Left renal cortex interstitium (tissue), 4 donors: Measurements from ENCODE around the gene SCGB1D1. TPM values are rescaled to one million over a fixed set of nuclear protein-coding genes. Genes with fewer than 3 reads are reported as not detected.

Source experiments
- DNase-seq, 4 donors: peaks; one replicate each; pipeline ENCODE4 v3.0.0-alpha.2; 2013; ENCODE audit warnings: low read depth in 4 of 4, low spot score in 2 of 4, missing footprints in 1 of 4
- polyA plus RNA-seq, 4 donors: library from polyadenylated mRNA; unstranded; fragments of 120-200 nt; gene quantifications; one replicate each; pipeline ENCODE4 v1.2.1, GENCODE V29; 2013; ENCODE audit not compliant: insufficient read length in 4 of 4

Gene SCGB1D1, protein sequence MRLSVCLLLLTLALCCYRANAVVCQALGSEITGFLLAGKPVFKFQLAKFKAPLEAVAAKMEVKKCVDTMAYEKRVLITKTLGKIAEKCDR
- polyA plus RNA-seq, result not detected

DNA sequence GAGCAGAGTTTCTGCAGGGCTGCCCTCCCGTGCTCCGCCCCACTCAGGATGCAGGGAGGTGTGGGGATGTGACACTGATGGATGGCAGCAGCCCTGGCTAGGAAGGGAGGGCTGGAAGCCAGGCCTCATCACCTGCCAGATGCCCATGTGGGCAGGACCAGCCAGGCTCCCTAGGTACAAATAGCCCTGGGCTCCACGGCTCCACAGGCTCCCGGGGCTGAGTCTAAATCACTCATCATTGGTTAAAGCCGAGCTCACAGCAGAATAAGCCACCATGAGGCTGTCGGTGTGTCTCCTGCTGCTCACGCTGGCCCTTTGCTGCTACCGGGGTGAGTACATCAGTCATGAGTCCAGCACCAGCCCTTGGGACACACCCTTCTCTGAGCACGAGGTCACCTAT lies at the start of gene SCGB1D1:
SCGB1D1 (plus strand) TSS at position 206 of the 400 bp plus-strand sequence; CDS start at position 275, 69 bp downstream.
- no peak for DNase-seq

DNA sequence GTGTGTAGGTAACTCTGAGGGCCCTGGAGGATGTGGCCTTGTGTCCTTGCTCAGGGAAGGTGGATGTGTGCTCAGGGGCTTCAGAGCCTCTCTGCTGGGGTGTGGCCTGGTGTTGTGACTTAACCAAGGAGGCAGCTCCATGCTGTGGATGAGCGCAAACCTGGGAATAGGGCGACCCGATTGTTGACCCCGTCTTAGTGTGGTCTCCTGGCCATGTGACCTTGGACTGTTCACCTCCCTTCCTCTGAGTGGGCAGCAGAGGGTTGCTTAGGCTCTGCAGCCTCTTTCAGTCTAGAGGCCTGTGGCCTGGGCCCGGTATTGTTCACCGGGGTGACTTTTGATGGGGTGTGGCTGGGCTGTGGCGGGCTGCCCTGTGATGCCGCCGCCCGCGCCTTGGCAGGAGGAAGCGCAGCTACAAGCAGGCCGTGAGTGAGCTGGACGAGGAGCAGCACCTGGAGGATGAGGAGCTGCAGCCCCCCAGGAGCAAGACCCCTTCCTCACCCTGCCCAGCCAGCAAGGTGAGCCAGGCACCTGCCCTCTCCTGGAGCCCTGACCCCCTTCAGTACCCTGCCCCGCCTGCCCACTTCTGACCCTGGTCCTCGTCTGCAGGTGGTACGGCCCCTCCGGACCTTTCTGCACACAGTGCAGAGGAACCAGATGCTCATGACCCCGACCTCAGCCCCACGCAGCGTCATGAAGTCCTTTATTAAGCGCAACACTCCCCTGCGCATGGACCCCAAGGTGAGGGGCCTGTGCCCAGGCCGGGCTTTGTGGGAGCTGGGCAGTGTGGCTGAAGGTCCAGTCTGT lies 49.5 kb upstream of the SCGB1D1 start:
- no peak for DNase-seq

DNA sequence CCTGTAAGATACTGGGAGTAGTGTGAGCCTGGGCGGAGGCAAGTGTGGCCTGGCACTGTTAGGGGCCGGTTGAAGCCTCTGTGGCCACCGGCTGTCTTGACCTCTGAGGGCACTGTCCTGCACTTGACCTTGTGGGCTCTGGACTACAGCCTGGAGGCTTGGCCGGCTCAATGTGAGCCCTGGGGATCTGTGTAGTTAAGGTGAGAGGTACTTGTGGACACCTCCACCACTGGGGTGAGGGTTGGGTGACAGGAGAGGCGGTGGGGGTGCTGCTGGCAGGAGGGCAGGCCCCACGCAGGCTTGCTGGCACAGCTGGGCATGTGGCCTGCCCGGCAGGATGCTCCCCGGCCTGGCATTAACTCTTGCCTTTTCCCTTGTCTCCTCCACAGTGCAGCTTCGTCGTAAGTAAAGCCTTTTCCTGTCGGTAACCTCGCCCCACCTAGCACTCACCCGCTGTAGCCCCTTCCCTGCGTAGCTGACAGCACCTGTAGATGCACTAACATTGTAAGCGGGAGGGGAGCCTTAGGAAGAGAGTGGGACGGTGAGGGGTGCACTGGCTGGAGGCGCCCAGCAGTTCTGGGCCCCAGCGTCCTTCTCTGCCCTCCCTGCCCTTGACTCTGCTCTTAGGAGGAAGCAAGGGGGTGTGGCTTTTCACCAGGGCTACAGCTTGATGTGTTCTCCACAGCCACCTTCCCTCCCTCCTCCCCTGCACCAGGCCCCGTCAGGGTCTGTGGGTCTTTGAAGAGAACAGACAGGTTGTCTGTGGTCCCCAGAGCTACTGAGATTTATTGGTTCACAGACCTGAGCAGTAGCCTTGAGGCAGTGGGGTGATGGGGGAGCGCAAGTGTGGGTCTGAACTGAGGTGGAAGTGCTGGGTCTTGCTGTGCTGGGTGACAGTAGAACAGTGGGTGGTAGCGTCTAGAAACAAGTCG lies 48.6 kb upstream of the SCGB1D1 start:
- no peak for DNase-seq

DNA sequence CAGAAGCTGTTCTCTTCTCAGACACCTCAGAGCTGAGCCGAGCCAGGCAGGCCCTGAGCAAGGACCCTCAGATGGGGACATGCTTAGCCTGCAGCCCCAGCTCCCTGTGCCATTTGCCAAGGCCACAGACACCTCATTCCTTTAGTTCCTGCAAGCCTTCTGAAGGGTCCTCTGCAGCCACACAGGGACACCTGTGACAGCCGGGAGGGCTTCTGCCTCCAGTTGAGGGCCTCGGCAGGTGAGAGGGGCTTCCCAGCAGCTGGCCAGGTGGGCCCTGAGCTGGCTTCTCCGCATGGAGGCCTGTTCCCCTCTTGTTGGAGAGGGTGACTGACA lies 48.0 kb upstream of the SCGB1D1 start:
- DNase-seq, result no peak

DNA sequence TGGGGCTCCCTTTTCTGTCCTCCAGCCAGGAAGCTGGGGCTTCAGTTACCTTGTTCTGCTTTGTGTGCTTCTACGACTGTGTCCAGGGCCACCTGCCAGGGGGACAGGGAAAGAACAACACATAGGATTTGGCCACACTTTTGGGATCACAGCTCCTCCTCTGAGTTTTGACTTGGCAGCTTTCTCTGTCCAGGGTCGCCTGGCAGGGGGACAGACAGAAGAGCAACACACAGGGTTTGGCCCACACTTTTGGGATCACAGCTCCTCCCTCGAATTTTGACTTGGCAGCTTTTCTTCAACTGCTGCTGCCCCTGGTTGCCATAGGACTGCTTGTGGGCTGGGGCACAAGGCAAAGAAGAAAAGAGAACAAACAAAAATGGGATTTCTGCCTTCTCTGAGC lies 47.1 kb upstream of the SCGB1D1 start:
- DNase-seq, result no peak

DNA sequence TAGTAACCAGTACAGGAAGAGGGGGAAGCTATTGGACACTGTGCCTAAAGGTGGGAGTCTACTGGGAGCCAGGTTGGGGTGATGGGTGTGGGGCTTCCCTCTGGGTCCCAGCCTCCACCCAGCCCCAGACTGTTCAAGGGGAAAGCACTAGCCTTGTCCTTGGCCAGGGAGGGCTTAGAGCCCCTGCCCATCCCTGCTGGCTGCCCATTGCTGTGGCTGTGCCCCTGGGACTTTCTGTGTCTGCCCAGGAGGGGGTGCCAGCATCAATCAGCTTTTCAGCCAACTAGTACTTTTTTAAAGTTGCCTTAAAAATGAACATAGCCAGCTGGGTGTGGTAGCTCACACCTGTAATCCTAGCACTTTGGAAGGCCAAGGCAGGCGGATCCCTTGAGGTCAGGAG lies 46.3 kb upstream of the SCGB1D1 start:
- DNase-seq, result no peak

DNA sequence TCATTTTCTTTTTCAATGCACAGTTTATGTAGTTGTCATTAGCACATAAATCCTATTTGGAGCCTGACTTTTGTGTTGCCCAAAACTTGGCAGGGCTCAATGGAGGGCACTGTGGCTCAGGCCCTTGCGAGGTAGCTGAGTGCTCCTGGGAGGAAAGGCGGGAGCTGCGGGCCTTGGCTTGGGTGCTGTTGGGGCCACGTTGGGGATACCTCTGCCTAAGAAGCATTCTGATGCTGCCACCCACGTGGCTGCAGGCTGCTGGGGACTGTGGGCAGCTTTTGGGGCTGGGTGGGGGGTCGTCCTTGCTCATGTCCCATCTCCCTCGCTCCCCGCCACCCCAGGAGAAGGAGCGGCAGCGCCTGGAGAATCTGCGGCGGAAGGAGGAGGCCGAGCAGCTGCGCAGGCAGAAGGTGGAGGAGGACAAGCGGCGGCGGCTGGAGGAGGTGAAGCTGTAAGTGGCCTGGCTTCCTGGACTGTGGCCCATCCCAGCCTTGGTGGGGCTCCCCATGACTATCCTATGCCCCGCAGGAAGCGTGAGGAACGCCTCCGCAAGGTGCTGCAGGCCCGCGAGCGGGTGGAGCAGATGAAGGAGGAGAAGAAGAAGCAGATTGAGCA lies 45.3 kb upstream of the SCGB1D1 start:
- DNase-seq, result no peak

DNA sequence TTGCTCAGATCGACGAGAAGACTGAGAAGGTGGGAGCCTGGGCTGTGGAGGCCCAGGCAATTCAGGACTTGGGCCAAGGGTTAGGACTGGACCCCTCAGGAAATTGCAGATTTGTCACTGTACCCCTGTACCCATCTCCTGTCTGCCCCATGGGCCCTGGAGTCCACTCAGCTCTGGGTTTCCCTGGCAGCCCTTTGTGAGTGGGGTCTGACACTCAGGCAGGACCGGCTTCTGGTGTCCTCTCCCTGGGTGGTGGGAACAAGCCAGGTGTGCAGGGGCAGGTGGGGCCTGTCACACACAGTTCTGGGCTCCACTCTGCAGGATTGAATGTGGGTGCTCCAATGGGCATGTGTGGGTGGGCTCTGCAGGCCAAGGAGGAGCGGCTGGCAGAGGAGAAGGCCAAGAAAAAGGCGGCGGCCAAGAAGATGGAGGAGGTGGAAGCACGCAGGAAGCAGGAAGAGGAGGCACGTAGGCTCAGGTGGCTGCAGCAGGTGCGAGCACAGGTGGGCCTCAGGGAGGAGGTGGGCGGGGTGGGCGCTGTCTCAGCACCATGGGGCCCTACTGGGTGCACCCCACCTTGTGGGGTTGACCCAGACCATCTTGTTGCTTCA lies 44.6 kb upstream of the SCGB1D1 start:
- no peak for DNase-seq

DNA sequence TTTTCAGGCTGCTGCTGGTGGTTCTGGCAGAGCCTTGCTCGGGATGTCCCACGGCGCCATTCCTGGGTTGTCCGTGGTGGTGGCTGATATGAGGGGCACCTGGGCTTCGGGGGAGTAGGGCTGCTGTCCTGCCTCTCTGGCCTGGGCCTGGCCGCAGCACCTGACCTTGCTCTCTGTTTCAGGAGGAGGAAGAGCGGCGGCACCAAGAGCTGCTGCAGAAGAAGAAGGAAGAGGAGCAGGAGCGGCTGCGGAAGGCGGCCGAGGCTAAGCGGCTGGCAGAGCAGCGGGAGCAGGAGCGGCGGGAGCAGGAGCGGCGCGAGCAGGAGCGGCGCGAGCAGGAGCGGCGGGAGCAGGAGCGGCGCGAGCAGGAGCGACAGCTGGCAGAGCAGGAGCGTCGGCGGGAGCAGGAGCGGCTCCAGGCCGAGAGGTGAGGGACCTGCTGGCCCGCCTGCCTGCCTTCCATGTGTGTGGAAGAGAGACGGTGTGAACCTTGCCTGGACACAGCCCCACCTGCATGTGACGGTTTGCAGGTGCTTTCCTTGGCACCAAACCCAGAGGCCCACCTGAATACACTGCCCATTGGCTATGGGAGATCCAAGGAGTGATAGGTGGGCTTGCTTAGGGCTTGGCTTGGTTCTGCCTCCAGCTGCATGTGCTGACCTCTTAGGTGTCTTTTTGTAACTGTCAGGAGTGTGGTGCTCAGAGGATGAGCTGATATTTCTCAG lies 43.4 kb upstream of the SCGB1D1 start:
- no peak for DNase-seq

DNA sequence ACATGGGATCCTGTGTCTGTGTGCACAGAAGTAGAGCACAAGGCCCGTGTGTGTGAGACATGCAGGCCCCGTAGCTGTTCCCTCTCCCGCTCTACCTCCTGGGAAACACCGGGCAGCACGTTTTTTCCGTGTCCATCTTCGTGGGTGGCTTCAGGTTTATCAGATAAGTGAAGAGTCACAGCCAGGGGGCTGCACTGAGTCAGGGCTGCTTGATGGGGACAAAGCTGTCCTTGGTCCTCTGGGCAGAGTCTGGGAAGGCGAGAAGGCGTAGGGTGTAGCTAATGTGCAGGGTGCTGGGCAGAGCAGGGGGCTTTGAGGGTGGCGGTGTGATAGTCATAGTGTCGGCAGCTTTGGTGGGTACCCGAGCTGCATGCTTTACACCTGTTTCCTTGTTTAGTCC lies 42.5 kb upstream of the SCGB1D1 start:
- no peak for DNase-seq

DNA sequence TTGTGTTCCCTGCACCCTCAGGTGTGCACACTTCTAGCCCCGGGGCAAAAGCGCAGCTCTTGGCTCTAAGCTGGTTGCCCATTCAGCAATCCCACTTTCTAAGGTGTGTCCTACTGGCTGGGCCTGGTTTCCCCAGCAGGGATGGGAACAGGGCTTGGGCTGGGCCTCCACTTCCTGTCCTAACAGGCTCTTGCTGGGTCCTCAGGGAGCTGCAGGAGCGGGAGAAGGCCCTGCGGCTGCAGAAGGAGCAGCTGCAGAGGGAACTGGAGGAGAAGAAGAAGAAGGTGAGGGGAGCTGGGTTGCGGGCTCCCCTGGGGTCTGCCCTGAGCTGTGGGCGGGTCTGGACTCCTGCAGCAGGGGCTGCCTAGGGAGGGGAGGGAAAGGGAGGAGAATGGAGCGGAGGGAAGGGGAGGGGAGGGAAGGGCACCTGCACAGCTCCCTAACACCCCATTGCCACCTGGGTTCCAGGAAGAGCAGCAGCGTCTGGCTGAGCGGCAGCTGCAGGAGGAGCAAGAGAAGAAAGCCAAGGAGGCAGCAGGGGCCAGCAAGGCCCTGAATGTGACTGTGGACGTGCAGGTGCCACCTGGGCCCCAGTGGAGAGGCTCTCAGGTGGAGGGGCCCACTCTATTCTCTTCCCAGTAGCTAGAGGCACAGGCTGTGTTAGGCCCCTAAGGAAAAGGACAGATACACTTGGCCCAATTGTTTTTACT lies 41.6 kb upstream of the SCGB1D1 start:
- DNase-seq, result no peak

DNA sequence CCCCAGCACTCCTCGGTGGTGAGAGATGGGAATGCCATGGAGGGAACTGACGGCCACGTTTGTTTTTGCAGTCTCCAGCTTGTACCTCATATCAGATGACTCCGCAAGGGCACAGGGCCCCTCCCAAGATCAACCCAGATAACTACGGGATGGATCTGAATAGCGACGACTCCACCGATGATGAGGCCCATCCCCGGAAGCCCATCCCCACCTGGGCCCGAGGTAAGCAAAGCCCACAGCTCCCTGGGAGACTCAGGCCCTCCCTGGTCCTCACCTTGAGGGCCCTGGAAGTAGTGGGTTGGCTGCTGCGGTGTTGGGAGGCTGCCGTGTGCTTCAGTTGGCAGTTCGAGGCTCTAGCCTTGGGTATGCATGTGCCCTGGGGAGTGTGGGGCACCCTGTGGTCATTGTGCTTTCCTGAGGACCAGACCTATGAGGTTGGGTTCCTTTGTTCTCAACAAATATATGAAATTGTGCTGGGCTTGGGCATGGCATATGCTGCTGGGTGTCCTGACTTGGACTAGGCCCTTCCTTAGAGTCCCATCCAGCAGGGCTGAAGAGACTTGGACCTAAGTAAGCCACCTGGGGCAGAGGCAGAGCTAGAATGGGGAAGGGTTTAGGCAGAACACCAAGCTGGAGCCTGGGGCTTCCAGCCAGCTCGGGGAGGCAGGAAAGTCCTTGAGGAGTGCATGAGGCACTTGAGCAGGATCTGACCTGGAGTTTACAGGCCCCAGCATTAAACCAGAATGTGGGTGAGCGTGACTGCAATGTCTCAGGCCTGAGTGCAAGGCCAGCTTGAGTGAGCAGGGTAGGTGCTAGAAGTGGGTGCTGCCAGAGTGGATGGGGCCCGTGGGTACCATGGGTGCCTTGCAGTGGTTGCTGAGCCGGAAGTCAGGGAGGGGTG lies 39.8 kb upstream of the SCGB1D1 start:
- no peak for DNase-seq

DNA sequence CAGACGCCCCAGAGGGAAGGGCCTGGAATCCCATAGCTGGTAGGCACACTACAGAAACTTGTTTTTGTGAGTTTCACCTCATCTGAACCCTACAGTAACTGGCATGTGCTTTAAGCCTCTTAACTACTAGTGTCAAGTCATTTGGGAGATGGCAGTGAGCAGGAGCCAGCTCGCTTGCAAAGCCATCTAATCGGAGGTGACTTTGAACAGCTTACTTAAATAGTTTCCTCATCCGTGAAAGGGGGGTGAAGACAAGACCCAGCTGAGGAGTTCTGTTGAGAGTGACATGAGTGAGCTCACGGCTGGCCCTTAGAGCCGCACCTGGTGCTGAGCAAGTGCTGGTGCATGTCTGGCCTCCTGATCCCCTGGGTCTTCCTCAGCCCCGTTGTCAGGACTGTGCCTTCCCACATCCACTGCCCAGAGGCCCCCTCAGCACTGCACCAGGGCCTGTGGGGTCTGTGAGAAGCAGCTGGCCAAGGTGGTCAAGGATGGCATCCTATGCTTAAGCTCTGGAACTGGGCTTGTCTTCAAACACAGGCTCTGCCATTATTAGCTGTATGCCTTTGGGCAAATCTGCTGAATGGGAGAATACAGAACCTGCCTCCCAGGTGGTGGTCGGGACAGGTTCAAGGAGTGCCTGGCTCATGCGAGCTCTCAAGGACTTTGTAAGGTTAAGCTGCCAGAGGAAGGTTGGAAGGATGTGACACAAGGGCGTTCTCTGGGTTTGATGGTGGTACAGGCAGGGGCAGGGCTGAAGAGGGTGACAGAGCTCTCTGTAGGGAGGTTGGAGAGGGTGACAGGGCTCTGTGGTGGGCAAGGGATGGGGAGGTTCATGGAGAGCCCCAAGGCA lies 38.9 kb upstream of the SCGB1D1 start:
- DNase-seq, result no peak

DNA sequence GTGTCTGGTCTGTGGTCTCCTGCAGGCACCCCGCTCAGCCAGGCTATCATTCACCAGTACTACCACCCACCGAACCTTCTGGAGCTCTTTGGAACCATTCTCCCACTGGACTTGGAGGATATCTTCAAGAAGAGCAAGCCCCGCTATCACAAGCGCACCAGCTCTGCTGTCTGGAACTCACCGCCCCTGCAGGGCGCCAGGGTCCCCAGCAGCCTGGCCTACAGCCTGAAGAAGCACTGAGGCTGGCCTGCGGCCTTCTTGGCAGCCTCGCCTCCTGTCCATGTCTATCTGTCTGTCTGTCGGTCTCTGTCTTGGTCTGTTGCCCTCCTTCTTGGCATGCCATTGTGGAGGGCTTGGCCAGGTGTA lies 38.3 kb upstream of the SCGB1D1 start:
- no peak for DNase-seq

DNA sequence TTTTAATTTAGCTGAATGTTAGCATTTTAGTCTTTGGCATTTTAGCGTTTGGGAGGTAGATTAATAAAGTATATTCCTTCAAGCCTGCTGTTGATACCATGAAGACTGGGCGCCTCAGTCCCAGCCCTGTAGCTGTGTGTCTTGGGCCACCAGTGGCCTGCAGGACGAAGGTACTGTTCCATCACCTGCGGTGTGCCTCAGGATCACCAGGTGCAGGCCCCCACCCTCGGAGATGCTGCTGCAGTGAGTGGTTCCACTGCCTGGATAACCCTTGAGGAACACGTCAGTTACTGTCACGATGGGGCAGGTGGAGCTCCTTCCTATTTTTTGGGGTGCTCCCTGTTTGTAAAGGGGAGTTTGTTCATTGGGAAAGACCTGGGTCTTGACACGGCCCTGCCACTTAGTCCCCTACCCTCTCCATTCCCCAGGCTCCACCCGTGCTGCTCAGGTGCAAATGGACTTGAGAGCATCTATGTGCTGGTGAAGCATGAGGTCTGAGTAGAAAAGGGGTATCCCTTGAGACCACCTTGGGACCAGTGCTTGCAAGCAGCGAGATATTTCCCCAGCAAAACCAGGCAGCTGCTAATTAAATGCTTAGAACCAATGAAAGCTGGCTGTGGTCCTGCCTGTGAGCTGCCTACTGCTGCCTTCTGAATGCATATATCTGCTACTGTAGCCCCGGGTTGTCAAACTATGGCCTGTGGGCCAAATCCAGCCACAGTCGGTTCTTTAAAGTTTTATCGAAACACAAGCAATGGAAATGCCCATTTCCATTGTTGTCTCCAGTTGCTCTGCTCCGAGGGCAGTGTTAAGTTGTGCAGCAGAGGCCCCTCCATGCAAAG lies 37.5 kb upstream of the SCGB1D1 start:
- no peak for DNase-seq

DNA sequence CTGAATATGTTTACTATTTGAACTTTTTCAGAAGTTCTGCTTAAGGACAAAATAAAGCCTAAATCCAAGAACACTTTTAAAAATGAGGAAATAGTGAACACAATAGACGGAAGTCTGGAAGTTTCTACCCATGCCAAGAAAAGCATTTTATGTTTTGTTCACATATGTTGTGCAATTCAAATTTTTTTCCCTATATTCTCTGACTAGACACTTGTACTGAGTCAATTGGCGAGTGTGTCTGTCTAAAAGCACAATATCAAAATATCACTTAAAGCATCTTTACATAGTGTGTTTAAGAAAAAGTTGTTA lies 37.0 kb upstream of the SCGB1D1 start:
- no peak for DNase-seq

DNA sequence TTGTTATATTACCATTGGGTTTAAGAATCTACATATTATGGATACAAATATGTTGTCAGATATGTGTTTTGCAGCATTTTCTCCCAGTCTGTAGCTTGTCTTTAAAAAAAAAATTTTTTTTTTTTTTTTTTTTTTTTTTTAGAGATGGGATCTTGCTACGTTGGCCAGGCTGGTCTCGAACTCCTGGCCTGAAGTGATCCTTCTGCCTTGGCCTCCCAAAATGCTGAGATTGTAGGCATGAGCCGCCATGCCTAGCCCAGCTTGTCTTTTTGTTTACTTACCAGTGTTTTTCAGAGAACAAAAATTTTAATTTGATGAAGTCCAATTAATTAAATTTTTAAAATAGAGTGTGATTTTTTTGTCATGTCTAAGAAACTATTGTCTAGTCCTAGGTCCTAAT lies 36.4 kb upstream of the SCGB1D1 start:
- no peak for DNase-seq
